Measurements from ENCODE around the gene CNKSR2.

CNKSR2 gene

GRCh38 chrX:21658152-21658737 is 284.0 kb downstream of the CNKSR2 start, which contains the start of gene KLHL34:
Gene KLHL34 (minus strand): TSS chrX:21658330. CDS start chrX:21657788, 542 bp downstream.
- H3K4me3 ChIP-seq (ENCODE audit: low read length): no peak within 1 kb of the TSS
- no peaks in the 10 kb centered on the region for H3K9me2 ChIP-seq (replicated peaks; ENCODE audit: insufficient read depth, low read length)
- no peaks in the 10 kb centered on the region for H3K79me2 ChIP-seq (ENCODE audit: low read length)
- H4K20me1 ChIP-seq (ENCODE audit: insufficient read depth, low read length): no peaks in the 10 kb centered on the region
- H3K36me3 ChIP-seq (replicated peaks; ENCODE audit: insufficient read depth, low read length): no peaks in the 10 kb centered on the region
- TF ChIP-seq EZH2phosphoT487 (IDR thresholded peaks at IDR 0.05; ENCODE audit: low read length) (no peak), CTCF (IDR thresholded peaks at IDR 0.05; ENCODE audit: low read length) (no peak), EZH2 (optimal IDR thresholded peaks at IDR 0.05; ENCODE audit: low read depth, low read length) (no peak)
- DNase-seq: no peak
- H3K9ac ChIP-seq (ENCODE audit: low read length): no peak within 1 kb of the TSS
- H3K4me1 ChIP-seq (ENCODE audit: low read length): no peaks in the 10 kb centered on the region
- H2AFZ ChIP-seq (ENCODE audit: low read length): no peak within 1 kb of the TSS
- H3F3A ChIP-seq (ENCODE audit: insufficient read depth, low read length): no peaks in the 10 kb centered on the region
- H3K4me2 ChIP-seq (ENCODE audit: low read depth, low read length): no peak within 1 kb of the TSS
- H3K27me3 ChIP-seq (replicated peaks; ENCODE audit: insufficient read depth, low read length): no peaks in the 10 kb centered on the region
- no peaks in the 10 kb centered on the region for H3K9me3 ChIP-seq (replicated peaks; ENCODE audit: insufficient read depth, low read length)
- no peak within 1 kb of the TSS for H3K27ac ChIP-seq (ENCODE audit: low read length)

GRCh38 chrX:21658746-21659145 is 284.5 kb downstream of the CNKSR2 start:
- no peaks in the 10 kb centered on the region for H3K36me3 ChIP-seq (replicated peaks; ENCODE audit: insufficient read depth, low read length)
- no peaks in the 10 kb centered on the region for H3K79me2 ChIP-seq (ENCODE audit: low read length)
- H3K4me3 ChIP-seq (ENCODE audit: low read length): no peak overlapping the region
- no peak for TF ChIP-seq EZH2phosphoT487 (IDR thresholded peaks at IDR 0.05; ENCODE audit: low read length)
- TF ChIP-seq CTCF (IDR thresholded peaks at IDR 0.05; ENCODE audit: low read length): no peak
- TF ChIP-seq EZH2 (optimal IDR thresholded peaks at IDR 0.05; ENCODE audit: low read depth, low read length): no peak
- no peaks in the 10 kb centered on the region for H3K9me3 ChIP-seq (replicated peaks; ENCODE audit: insufficient read depth, low read length)
- no peaks in the 10 kb centered on the region for H4K20me1 ChIP-seq (ENCODE audit: insufficient read depth, low read length)
- H3K4me2 ChIP-seq (ENCODE audit: low read depth, low read length): no peak overlapping the region
- no peaks in the 10 kb centered on the region for H3K27me3 ChIP-seq (replicated peaks; ENCODE audit: insufficient read depth, low read length)
- H3F3A ChIP-seq (ENCODE audit: insufficient read depth, low read length): no peaks in the 10 kb centered on the region
- no peaks in the 10 kb centered on the region for H3K4me1 ChIP-seq (ENCODE audit: low read length)
- H3K9ac ChIP-seq (ENCODE audit: low read length): no peak overlapping the region
- H2AFZ ChIP-seq (ENCODE audit: low read length): no peak overlapping the region
- H3K9me2 ChIP-seq (replicated peaks; ENCODE audit: insufficient read depth, low read length): no peaks in the 10 kb centered on the region
- no peak for DNase-seq
- H3K27ac ChIP-seq (ENCODE audit: low read length): no peak overlapping the region

GRCh38 chrX:21659320-21659719 is 285.1 kb downstream of the CNKSR2 start:
- Histone ChIP-seq H3K27me3 (replicated peaks; ENCODE audit: insufficient read depth, low read length) (no peaks in the 10 kb centered on the region), H2AFZ (ENCODE audit: low read length) (no peak overlapping the region), H3K79me2 (ENCODE audit: low read length) (no peaks in the 10 kb centered on the region), H3F3A (ENCODE audit: insufficient read depth, low read length) (no peaks in the 10 kb centered on the region), H3K9me3 (replicated peaks; ENCODE audit: insufficient read depth, low read length) (no peaks in the 10 kb centered on the region), H3K4me3 (ENCODE audit: low read length) (no peak overlapping the region), H3K27ac (ENCODE audit: low read length) (no peak overlapping the region), H3K4me1 (ENCODE audit: low read length) (no peaks in the 10 kb centered on the region), H3K4me2 (ENCODE audit: low read depth, low read length) (no peak overlapping the region), H4K20me1 (ENCODE audit: insufficient read depth, low read length) (no peaks in the 10 kb centered on the region), H3K9ac (ENCODE audit: low read length) (no peak overlapping the region), H3K36me3 (replicated peaks; ENCODE audit: insufficient read depth, low read length) (no peaks in the 10 kb centered on the region), H3K9me2 (replicated peaks; ENCODE audit: insufficient read depth, low read length) (no peaks in the 10 kb centered on the region)
- TF ChIP-seq EZH2 (optimal IDR thresholded peaks at IDR 0.05; ENCODE audit: low read depth, low read length) (no peak), EZH2phosphoT487 (IDR thresholded peaks at IDR 0.05; ENCODE audit: low read length) (no peak), CTCF (IDR thresholded peaks at IDR 0.05; ENCODE audit: low read length) (no peak)
- no peak for DNase-seq
